Body of pancreas (tissue), 4 donors: ENCODE measurements around the gene PUM2. TPM values are rescaled to one million over a fixed set of nuclear protein-coding genes. Genes with fewer than 3 reads are reported as not detected.

ENCODE experiments used
- ATAC-seq: fragments of 150-250 bp; one replicate; pipeline ENCODE4 v1.9.1; 2016
- DNase-seq, 4 donors: peaks; one replicate each; pipeline ENCODE4 v3.0.0-alpha.2; 2019
- H3K27ac ChIP-seq, 4 donors: fragments of 200-600 bp; sonication (generic); 1 replicate in 3 of 4; 2 replicates in 1 of 4; pipeline versions ENCODE4 v1.5.1 to v1.6.1; 2016 to 2019; ENCODE audit warnings: mild to moderate bottlenecking in 1 of 4, mixed read lengths in 1 of 4, moderate library complexity in 1 of 4
- H3K27me3 ChIP-seq, 2 donors: fragments of 200-600 bp; sonication (generic); one replicate each; pipeline ENCODE4 v1.6.0; 2016; ENCODE audit warnings: mild to moderate bottlenecking in 1 of 2
- H3K36me3 ChIP-seq, 2 donors: fragments of 200-600 bp; sonication (generic); replicated peaks in 1 of 2; 2 replicates each; pipeline ENCODE4 v1.5.1; 2016; ENCODE audit warnings: low read depth in 2 of 2; ENCODE audit not compliant: insufficient read depth in 1 of 2
- H3K4me1 ChIP-seq: fragments of 200-600 bp; sonication (generic); one replicate; pipeline ENCODE4 v1.6.0; 2016
- H3K4me3 ChIP-seq, 2 donors: fragments of 200-600 bp; sonication (generic); 1 replicate in 1 of 2; 2 replicates in 1 of 2; pipeline ENCODE4 v1.5.1; 2016 to 2019
- H3K9me3 ChIP-seq, 3 donors: fragments of 200-600 bp; sonication (generic); 1 replicate in 2 of 3; 2 replicates in 1 of 3; pipeline ENCODE4 v1.5.1; 2016
- POLR2A ChIP-seq, 3 donors: fragments of 450-650 bp; IDR thresholded peaks; one replicate each; pipeline ENCODE4 v1.6.1; 2016; ENCODE audit warnings: antibody characterized with exemption in 3 of 3, mild to moderate bottlenecking in 2 of 3
- WGBS, 2 donors: methylation state at CpG; one replicate each; pipeline ENCODE4 v1.1.5; 2017; 5-methylcytosine and 5-hydroxymethylcytosine counted together
- intact Hi-C: fragments of 100-400 bp; cut with DNase I; formaldehyde crosslinking; loops from one replicate; pipeline ENCODE4 v1.15.1; 2023
- total RNA-seq, 2 donors: library from RNA; depleted of rRNA; stranded (reverse); fragments of >200 nt; gene quantifications; one replicate each; pipeline ENCODE4 v1.1.0, GENCODE V29; 2016
- TF ChIP-seq, protein P1 (sequence below), 7 experiments: fragments of 450-650 bp in 4 of 7; fragments of 200-600 bp in 3 of 7; sonication (generic) in 3 of 7; IDR thresholded peaks; one replicate each; pipeline ENCODE4 v1.5.1; 2016 to 2019; ENCODE audit warnings: antibody characterized with exemption in 7 of 7

PUM2 gene
- total RNA-seq, 2 donors from 2014 or later, result 25.7 to 43.3 TPM

GRCh38 chr2:20397811-20398447, 47.3 kb upstream of the PUM2 start:
- intact Hi-C loops, result loop anchor here (5.0 kb wide), 1 partner anchor 244 kb away; no protein-coding TSS in a partner anchor
- Histone ChIP-seq H3K27ac (no peak overlapping the region), H3K4me1 (no peaks in the 10 kb centered on the region), H3K4me3 (no peak overlapping the region), H3K9me3 (no peaks in the 10 kb centered on the region), H3K27me3 (no peaks in the 10 kb centered on the region), H3K36me3 (no peaks in the 10 kb centered on the region)
- ATAC-seq (no peak), DNase-seq (no peak)
- TF ChIP-seq, protein P1, sequence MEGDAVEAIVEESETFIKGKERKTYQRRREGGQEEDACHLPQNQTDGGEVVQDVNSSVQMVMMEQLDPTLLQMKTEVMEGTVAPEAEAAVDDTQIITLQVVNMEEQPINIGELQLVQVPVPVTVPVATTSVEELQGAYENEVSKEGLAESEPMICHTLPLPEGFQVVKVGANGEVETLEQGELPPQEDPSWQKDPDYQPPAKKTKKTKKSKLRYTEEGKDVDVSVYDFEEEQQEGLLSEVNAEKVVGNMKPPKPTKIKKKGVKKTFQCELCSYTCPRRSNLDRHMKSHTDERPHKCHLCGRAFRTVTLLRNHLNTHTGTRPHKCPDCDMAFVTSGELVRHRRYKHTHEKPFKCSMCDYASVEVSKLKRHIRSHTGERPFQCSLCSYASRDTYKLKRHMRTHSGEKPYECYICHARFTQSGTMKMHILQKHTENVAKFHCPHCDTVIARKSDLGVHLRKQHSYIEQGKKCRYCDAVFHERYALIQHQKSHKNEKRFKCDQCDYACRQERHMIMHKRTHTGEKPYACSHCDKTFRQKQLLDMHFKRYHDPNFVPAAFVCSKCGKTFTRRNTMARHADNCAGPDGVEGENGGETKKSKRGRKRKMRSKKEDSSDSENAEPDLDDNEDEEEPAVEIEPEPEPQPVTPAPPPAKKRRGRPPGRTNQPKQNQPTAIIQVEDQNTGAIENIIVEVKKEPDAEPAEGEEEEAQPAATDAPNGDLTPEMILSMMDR (IDR thresholded peaks at IDR 0.05), result no peak
- TF ChIP-seq POLR2A (IDR thresholded peaks at IDR 0.05), result no peak
- WGBS, 2 donors, result 73 to 77% methylated on average over 4 to 5 of the region's 5 CpGs

GRCh38 chr2:20396356-20397000, 45.8 kb upstream of the PUM2 start:
- 81 to 82% methylated on average over 9 of the region's 9 CpGs for WGBS, 2 donors
- no peaks in the 10 kb centered on the region for H3K36me3 ChIP-seq
- ATAC-seq, result no peak
- no peak for DNase-seq
- no peaks in the 10 kb centered on the region for H3K4me1 ChIP-seq
- no peak for TF ChIP-seq POLR2A (IDR thresholded peaks at IDR 0.05)
- TF ChIP-seq, protein P1 (IDR thresholded peaks at IDR 0.05), result no peak
- no peaks in the 10 kb centered on the region for H3K9me3 ChIP-seq
- intact Hi-C loops, result loop anchor here (5.0 kb wide), 1 partner anchor 246 kb away; no protein-coding TSS in a partner anchor
- H3K27ac ChIP-seq, result no peak overlapping the region
- no peaks in the 10 kb centered on the region for H3K27me3 ChIP-seq
- no peak overlapping the region for H3K4me3 ChIP-seq

- intact Hi-C loops, result no loop called here
- Histone ChIP-seq H3K36me3 (no peaks in the 10 kb centered on the region), H3K9me3 (no peaks in the 10 kb centered on the region), H3K27ac (no peak overlapping the region), H3K27me3 (no peaks in the 10 kb centered on the region), H3K4me1 (no peaks in the 10 kb centered on the region), H3K4me3 (no peak overlapping the region)
- no peak for ATAC-seq
- WGBS, 2 donors, result 69 to 75% methylated on average over 4 of the region's 4 CpGs
- TF ChIP-seq POLR2A (IDR thresholded peaks at IDR 0.05), result no peak
- TF ChIP-seq, protein P1 (IDR thresholded peaks at IDR 0.05), result no peak
- DNase-seq, result no peak
These were observed 43.3 kb upstream of the PUM2 start for GRCh38 chr2:20393986-20394385.

DNA sequence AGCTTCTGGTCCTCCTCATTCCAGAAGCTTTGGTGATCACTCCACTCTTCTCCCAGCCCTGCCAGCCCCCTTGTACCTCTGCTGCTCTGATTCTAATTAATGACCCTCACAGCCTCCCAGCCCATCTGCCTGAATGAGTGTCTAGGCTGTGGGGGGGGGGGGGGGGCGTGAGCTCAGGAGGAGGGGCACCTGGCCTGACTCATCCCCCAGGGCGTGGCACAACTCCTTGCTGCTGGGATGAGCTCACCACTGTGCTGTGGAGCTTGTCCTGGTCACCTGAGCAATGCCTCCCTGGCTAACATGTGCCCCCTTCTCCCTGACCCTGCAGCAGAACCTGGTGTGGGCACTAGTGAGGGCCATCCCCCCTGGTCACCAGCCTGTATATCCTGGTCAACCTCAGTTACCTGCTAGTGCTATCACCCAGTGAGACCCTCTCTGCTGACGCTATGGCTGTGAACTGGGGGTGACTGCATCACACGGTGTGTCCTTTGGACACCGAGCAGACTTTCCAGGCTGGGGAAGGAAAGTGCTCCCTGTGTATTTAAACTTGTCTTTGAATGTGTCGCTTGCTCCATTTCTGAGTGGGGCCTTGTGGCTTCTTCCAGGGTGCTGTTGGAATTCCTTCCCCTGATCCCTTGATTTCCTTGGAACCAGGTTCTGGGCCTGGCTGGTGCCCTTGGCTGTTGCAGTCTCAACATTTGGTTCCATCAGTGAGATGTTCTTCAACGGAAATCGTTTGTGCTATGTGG, 41.5 kb upstream of the PUM2 start:
- Histone ChIP-seq H3K27me3 (no peaks in the 10 kb centered on the region), H3K4me3 (no peak overlapping the region), H3K36me3 (no peaks in the 10 kb centered on the region), H3K9me3 (no peaks in the 10 kb centered on the region), H3K27ac (no peak overlapping the region), H3K4me1 (no peaks in the 10 kb centered on the region)
- DNase-seq (no peak), ATAC-seq (no peak)
- intact Hi-C loops, result no loop called here
- 56 to 70% methylated on average over 2 to 7 of the region's 8 CpGs for WGBS, 2 donors
- TF ChIP-seq, protein P1 (IDR thresholded peaks at IDR 0.05), result no peak
- TF ChIP-seq POLR2A (IDR thresholded peaks at IDR 0.05), result no peak
